Measurements from ENCODE around the gene GDF15. TPM values are rescaled to one million over a fixed set of nuclear protein-coding genes. Genes with fewer than 3 reads are reported as not detected.

Gene GDF15
- total RNA-seq, 1 donor from 2014 or later: 1.0 TPM

DNA sequence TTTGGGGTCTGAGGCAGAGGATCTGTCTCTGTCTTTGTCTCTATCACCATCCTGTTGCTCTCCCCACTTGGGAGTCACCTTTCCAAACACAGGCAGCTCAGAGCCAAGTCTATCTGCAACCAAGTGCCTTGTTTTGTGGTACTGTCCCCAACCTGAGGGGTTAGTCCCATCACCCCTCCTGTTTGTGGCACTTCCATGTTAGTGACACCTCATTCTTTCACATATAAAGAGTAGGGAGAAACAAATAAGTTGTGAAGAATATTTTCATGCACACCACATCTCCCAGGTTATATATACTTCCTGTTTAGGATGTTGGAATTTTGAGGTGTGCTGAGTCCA lies 3.7 kb downstream of the GDF15 start:
- no peak overlapping the region for H3K27ac ChIP-seq (ENCODE audit: low read depth, low read length)
- peaks cover 5 to 17% (median 14%) of the 10 kb centered on the region in 3 donors for H3K4me1 ChIP-seq (ENCODE audit: control insufficient read depth in 3 of 3, insufficient read depth in 3 of 3, low read length in 3 of 3)
- peaks cover 0 to 8% (median 4%) of the 10 kb centered on the region in 3 donors for H3K27me3 ChIP-seq (ENCODE audit: control insufficient read depth in 3 of 3, insufficient read depth in 3 of 3, low read length in 3 of 3)
- peaks cover 0 to 13% (median 0%) of the 10 kb centered on the region in 3 donors for H3K36me3 ChIP-seq (ENCODE audit: control insufficient read depth in 3 of 3, insufficient read depth in 3 of 3, low read length in 3 of 3)
- H3K4me3 ChIP-seq (ENCODE audit: low read length in 3 of 3): no peak overlapping the region
- H3K9me3 ChIP-seq (ENCODE audit: control insufficient read depth in 3 of 3, low read length in 3 of 3): peaks cover 0 to 2% (median 0%) of the 10 kb centered on the region in 3 donors
- no peak overlapping the region for H3K9ac ChIP-seq (ENCODE audit: low read depth in 1 of 3, low read length in 3 of 3)

GRCh38 chr19:18390065-18390907 lies 4.3 kb downstream of the GDF15 start:
- Histone ChIP-seq H3K9me3 (ENCODE audit: control insufficient read depth in 3 of 3, low read length in 3 of 3) (peaks cover 0 to 2% (median 0%) of the 10 kb centered on the region in 3 donors), H3K27me3 (ENCODE audit: control insufficient read depth in 3 of 3, insufficient read depth in 3 of 3, low read length in 3 of 3) (peaks cover 0 to 7% (median 3%) of the 10 kb centered on the region in 3 donors), H3K4me1 (ENCODE audit: control insufficient read depth in 3 of 3, insufficient read depth in 3 of 3, low read length in 3 of 3) (peaks cover 5 to 17% (median 14%) of the 10 kb centered on the region in 3 donors), H3K4me3 (ENCODE audit: low read length in 3 of 3) (peak overlapping the region in 1 of 3 donors; percentile 12), H3K36me3 (ENCODE audit: control insufficient read depth in 3 of 3, insufficient read depth in 3 of 3, low read length in 3 of 3) (peaks cover 0 to 13% (median 0%) of the 10 kb centered on the region in 3 donors), H3K9ac (ENCODE audit: low read depth in 1 of 3, low read length in 3 of 3) (no peak overlapping the region), H3K27ac (ENCODE audit: low read depth, low read length) (no peak overlapping the region)

GRCh38 chr19:18391509-18392075 lies 5.6 kb downstream of the GDF15 start:
- H3K4me3 ChIP-seq (ENCODE audit: low read length in 3 of 3): no peak overlapping the region

GRCh38 chr19:18392417-18392816 lies 6.5 kb downstream of the GDF15 start:
- Histone ChIP-seq H3K36me3 (ENCODE audit: control insufficient read depth in 3 of 3, insufficient read depth in 3 of 3, low read length in 3 of 3) (peaks cover 0 to 13% (median 0%) of the 10 kb centered on the region in 3 donors), H3K4me3 (ENCODE audit: low read length in 3 of 3) (no peak overlapping the region), H3K4me1 (ENCODE audit: control insufficient read depth in 3 of 3, insufficient read depth in 3 of 3, low read length in 3 of 3) (peaks cover 11 to 27% (median 24%) of the 10 kb centered on the region in 3 donors), H3K27ac (ENCODE audit: low read depth, low read length) (no peak overlapping the region), H3K9me3 (ENCODE audit: control insufficient read depth in 3 of 3, low read length in 3 of 3) (peaks cover 0 to 2% (median 0%) of the 10 kb centered on the region in 3 donors), H3K9ac (ENCODE audit: low read depth in 1 of 3, low read length in 3 of 3) (no peak overlapping the region), H3K27me3 (ENCODE audit: control insufficient read depth in 3 of 3, insufficient read depth in 3 of 3, low read length in 3 of 3) (peaks cover 0 to 8% (median 1%) of the 10 kb centered on the region in 3 donors)

More at GRCh38 chr19:18391509-18392075, 5.6 kb downstream of the GDF15 start:
- Histone ChIP-seq H3K4me1 (ENCODE audit: control insufficient read depth in 3 of 3, insufficient read depth in 3 of 3, low read length in 3 of 3) (peaks cover 10 to 24% (median 21%) of the 10 kb centered on the region in 3 donors), H3K36me3 (ENCODE audit: control insufficient read depth in 3 of 3, insufficient read depth in 3 of 3, low read length in 3 of 3) (peaks cover 0 to 13% (median 0%) of the 10 kb centered on the region in 3 donors), H3K27ac (ENCODE audit: low read depth, low read length) (no peak overlapping the region), H3K9ac (ENCODE audit: low read depth in 1 of 3, low read length in 3 of 3) (no peak overlapping the region), H3K9me3 (ENCODE audit: control insufficient read depth in 3 of 3, low read length in 3 of 3) (peaks cover 0 to 2% (median 0%) of the 10 kb centered on the region in 3 donors), H3K27me3 (ENCODE audit: control insufficient read depth in 3 of 3, insufficient read depth in 3 of 3, low read length in 3 of 3) (peaks cover 0 to under 1% (median 0%) of the 10 kb centered on the region in 3 donors)

GRCh38 chr19:18392926-18393325 lies 7.0 kb downstream of the GDF15 start:
- Histone ChIP-seq H3K27me3 (ENCODE audit: control insufficient read depth in 3 of 3, insufficient read depth in 3 of 3, low read length in 3 of 3) (peaks cover 0 to 8% (median 2%) of the 10 kb centered on the region in 3 donors), H3K27ac (ENCODE audit: low read depth, low read length) (no peak overlapping the region), H3K36me3 (ENCODE audit: control insufficient read depth in 3 of 3, insufficient read depth in 3 of 3, low read length in 3 of 3) (peaks cover 0 to 13% (median 0%) of the 10 kb centered on the region in 3 donors), H3K4me1 (ENCODE audit: control insufficient read depth in 3 of 3, insufficient read depth in 3 of 3, low read length in 3 of 3) (peaks cover 11 to 26% (median 24%) of the 10 kb centered on the region in 3 donors), H3K4me3 (ENCODE audit: low read length in 3 of 3) (no peak overlapping the region), H3K9ac (ENCODE audit: low read depth in 1 of 3, low read length in 3 of 3) (no peak overlapping the region), H3K9me3 (ENCODE audit: control insufficient read depth in 3 of 3, low read length in 3 of 3) (peaks cover 0 to 2% (median 0%) of the 10 kb centered on the region in 3 donors)

DNA sequence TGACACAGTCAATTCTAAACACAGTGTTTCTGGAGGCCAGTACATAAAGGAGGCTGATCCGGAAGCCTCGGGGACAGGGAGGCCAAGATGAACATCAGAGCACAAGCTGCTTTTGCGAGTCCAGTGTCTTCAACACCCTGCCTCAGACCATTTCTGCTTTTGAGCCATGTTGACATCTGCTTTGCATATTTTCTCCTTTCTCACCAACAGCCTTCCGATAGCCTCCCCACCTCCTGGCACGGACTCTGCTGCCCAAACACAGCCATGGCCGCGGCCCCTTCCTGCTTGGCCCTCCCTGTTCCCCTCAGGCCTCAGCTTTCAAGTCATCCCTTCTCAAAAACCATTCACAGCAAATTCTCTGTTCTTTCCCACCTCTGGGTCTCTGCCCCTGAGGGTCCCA lies 7.9 kb downstream of the GDF15 start:
- Histone ChIP-seq H3K36me3 (ENCODE audit: control insufficient read depth in 3 of 3, insufficient read depth in 3 of 3, low read length in 3 of 3) (peaks cover 0 to 13% (median 0%) of the 10 kb centered on the region in 3 donors), H3K4me1 (ENCODE audit: control insufficient read depth in 3 of 3, insufficient read depth in 3 of 3, low read length in 3 of 3) (peaks cover 11 to 17% (median 16%) of the 10 kb centered on the region in 3 donors), H3K4me3 (ENCODE audit: low read length in 3 of 3) (no peak overlapping the region), H3K9ac (ENCODE audit: low read depth in 1 of 3, low read length in 3 of 3) (no peak overlapping the region), H3K27ac (ENCODE audit: low read depth, low read length) (no peak overlapping the region), H3K27me3 (ENCODE audit: control insufficient read depth in 3 of 3, insufficient read depth in 3 of 3, low read length in 3 of 3) (peaks cover 0 to 8% (median 2%) of the 10 kb centered on the region in 3 donors), H3K9me3 (ENCODE audit: control insufficient read depth in 3 of 3, low read length in 3 of 3) (peaks cover 0 to 2% (median 0%) of the 10 kb centered on the region in 3 donors)

DNA sequence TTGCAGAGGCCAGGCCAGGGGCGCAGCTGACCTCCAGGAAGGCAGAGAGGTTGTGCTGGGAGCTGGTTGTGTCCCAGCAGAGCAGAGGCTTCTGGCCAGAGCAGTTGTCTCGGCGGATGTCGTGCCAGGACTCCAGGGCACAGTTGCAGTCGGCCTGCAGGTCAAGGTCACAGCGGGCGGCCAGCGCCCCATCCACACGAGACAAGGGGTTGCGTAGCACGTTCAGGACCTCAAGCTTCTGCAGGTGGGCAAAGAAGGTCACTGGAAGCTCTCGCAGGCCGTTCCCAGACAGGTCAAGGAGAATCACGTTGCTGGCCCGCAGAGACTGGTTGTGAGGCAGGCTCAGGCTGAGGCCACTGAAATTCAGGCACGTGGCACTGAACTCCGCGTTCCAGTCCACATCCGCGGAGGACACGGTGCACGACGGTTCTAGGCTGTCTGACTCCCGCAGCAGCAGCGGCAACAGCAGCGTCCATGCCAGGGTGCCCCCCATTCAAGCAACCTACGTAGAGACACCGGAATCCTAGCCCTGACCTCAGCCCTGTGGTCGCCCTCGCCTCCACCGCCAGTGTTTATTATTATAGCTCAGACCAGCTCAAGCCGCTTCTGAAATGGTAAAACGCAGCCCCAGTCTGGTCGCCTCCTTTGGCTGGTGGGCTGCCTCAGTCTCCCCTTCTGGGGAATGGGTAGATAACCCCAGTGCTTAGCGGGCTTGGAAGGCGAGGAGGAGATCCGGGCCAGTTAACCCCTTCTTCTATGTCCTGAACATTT lies 10.7 kb downstream of the GDF15 start:
- peak overlapping the region; percentile 48 to 77 (median 68) for H3K4me3 ChIP-seq (ENCODE audit: low read length in 3 of 3)
- peak overlapping the region; percentile 32 to 83 (median 51) for H3K9ac ChIP-seq (ENCODE audit: low read depth in 1 of 3, low read length in 3 of 3)
- peaks cover 11 to 17% (median 16%) of the 10 kb centered on the region in 3 donors for H3K4me1 ChIP-seq (ENCODE audit: control insufficient read depth in 3 of 3, insufficient read depth in 3 of 3, low read length in 3 of 3)
- peaks cover 0 to 4% (median 0%) of the 10 kb centered on the region in 3 donors for H3K36me3 ChIP-seq (ENCODE audit: control insufficient read depth in 3 of 3, insufficient read depth in 3 of 3, low read length in 3 of 3)
- H3K9me3 ChIP-seq (ENCODE audit: control insufficient read depth in 3 of 3, low read length in 3 of 3): no peaks in the 10 kb centered on the region
- no peak overlapping the region for H3K27ac ChIP-seq (ENCODE audit: low read depth, low read length)
- peaks cover 0 to 8% (median 2%) of the 10 kb centered on the region in 3 donors for H3K27me3 ChIP-seq (ENCODE audit: control insufficient read depth in 3 of 3, insufficient read depth in 3 of 3, low read length in 3 of 3)

DNA sequence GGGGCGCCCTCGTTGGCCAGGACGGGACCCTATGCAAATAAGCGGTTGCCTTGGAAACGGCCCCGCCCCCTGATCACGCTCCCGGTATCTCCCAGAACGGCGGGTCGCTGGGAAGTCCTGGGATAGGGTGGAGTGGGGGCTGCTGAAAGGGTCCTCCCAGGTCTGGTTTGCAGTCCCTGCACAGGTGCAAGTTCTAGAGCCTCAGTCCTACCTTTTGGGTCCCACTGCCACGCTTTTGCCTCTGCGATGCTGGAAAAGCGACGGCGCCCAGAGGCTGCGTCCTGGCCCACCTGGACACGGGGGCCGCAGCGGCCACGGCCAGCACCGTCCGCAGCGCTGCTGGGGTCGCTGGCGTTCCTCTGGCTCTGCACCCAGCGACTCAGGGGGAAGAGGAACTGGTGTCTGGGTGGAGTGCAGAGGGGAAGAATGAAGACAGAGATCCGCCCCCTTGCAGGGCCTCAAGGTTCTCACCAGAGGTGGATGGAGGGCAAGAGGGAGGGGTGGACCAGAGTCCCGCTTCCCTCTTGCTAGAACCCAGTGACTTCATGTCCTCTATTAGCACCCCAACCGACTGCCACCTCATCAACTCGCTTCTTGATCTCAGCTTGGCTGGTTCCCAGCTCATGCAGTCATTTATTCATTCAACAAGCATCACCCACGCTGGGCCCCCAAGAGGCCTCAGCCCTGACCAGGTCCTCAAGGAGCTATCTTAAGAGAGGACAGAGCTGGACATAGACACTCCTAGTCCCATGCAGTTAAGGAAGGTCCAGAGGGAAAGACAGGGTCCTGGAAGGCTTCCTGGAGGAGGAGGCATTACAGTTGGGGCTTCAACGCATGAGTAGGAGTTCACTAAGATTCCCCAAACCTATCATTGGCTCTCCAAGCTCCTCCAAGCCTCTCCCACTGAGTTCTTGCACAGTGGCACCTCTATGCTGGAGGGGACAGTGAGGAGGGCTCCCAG lies 11.6 kb downstream of the GDF15 start, which contains the start of gene LRRC25:
LRRC25 (minus strand) TSS at position 381 of the 961 bp plus-strand sequence. CDS start 659 bp downstream, outside the sequence.
- Histone ChIP-seq H3K9ac (ENCODE audit: low read depth in 1 of 3, low read length in 3 of 3) (peak within 1 kb of the TSS in 2 of 3 donors; percentile 51 to 83), H3K4me3 (ENCODE audit: low read length in 3 of 3) (peak within 1 kb of the TSS; percentile 48 to 77 (median 68)), H3K27me3 (ENCODE audit: control insufficient read depth in 3 of 3, insufficient read depth in 3 of 3, low read length in 3 of 3) (peaks cover 0 to 8% (median 2%) of the 10 kb centered on the region in 3 donors), H3K27ac (ENCODE audit: low read depth, low read length) (peak within 1 kb of the TSS; percentile 30), H3K9me3 (ENCODE audit: control insufficient read depth in 3 of 3, low read length in 3 of 3) (no peaks in the 10 kb centered on the region), H3K36me3 (ENCODE audit: control insufficient read depth in 3 of 3, insufficient read depth in 3 of 3, low read length in 3 of 3) (peaks cover 0 to 2% (median 0%) of the 10 kb centered on the region in 3 donors), H3K4me1 (ENCODE audit: control insufficient read depth in 3 of 3, insufficient read depth in 3 of 3, low read length in 3 of 3) (peaks cover 11 to 17% (median 16%) of the 10 kb centered on the region in 3 donors)
